ENCODE measurements around the gene NFYA. TPM values are rescaled to one million over a fixed set of nuclear protein-coding genes. Genes with fewer than 3 reads are reported as not detected.

Gene NFYA
- total and polyA plus RNA-seq, 2 of the 13 experiments (the other 11 are each of a cell fraction or from before 2014, with no cell fraction given) = 16.0 to 22.9 TPM

GRCh38 chr6:41040101-41040939, 32.5 kb upstream of the NFYA start (continued):
- TF ChIP-seq ZNF691 (CRISPR knock-in tag; IDR thresholded peaks at IDR 0.05; ENCODE audit: borderline replicate concordance, low read depth) = no peak; the same call in none of the 2 replicates
- no peak for TF ChIP-seq ZFP36 (IDR thresholded peaks at IDR 0.05; ENCODE audit: borderline replicate concordance, low read depth, low read length, partially characterized antibody)
- peak; percentile 34; the same call in 1 of the 2 replicates for TF ChIP-seq SOX13 (IDR thresholded peaks at IDR 0.05)
- peak in 1 of 2 experiments; percentile 82; a peak in 2 of 4 replicates for TF ChIP-seq SOX13 (CRISPR knock-in tag; conservative IDR thresholded peaks at IDR 0.05 in 1 of 2, IDR thresholded peaks at IDR 0.05 in 1 of 2)
- no peak for TF ChIP-seq ZNF775 (CRISPR knock-in tag; IDR thresholded peaks at IDR 0.05; ENCODE audit: borderline replicate concordance)
- no peak for TF ChIP-seq SNRNP70 (IDR thresholded peaks at IDR 0.05; ENCODE audit: low read depth, low read length)
- peak; percentile 78 to 85 for TF ChIP-seq POLR2A (IDR thresholded peaks at IDR 0.05; ENCODE audit: insufficient read depth in 1 of 2, low read depth in 2 of 2, low read length in 2 of 2)
- TF ChIP-seq RELA (CRISPR knock-in tag; IDR thresholded peaks at IDR 0.05) = peak; percentile 49; the same call in 1 of the 2 replicates
- TF ChIP-seq HMG20A (CRISPR knock-in tag; IDR thresholded peaks at IDR 0.05; ENCODE audit: borderline replicate concordance) = peak; percentile 56; the same call in 1 of the 2 replicates
- TF ChIP-seq ZNF878 (CRISPR knock-in tag; IDR thresholded peaks at IDR 0.05) = peak; percentile 70; the same call in 1 of the 2 replicates
- TF ChIP-seq ZFAT (CRISPR knock-in tag; conservative IDR thresholded peaks at IDR 0.05) = no peak
- no peak for TF ChIP-seq REST (IDR thresholded peaks at IDR 0.05; ENCODE audit: borderline replicate concordance in 1 of 2, low read depth in 1 of 2, low read length in 2 of 2)
- TF ChIP-seq GABPB1 (CRISPR knock-in tag; IDR thresholded peaks at IDR 0.05) = peak; percentile 53
- no peak for TF ChIP-seq ZNF207 (IDR thresholded peaks at IDR 0.05; ENCODE audit: borderline replicate concordance)
- TF ChIP-seq FOSL1 (CRISPR knock-in tag; IDR thresholded peaks at IDR 0.05; ENCODE audit: borderline replicate concordance) = peak; percentile 82; the same call in 1 of the 2 replicates
- TF ChIP-seq ZNF124 (CRISPR knock-in tag; IDR thresholded peaks at IDR 0.05) = peak; percentile 86; the same call in 1 of the 2 replicates
- no peak; the same call in 1 of the 2 replicates for TF ChIP-seq ZKSCAN8 (CRISPR knock-in tag; IDR thresholded peaks at IDR 0.05; ENCODE audit: borderline replicate concordance)
- TF ChIP-seq TFDP2 (CRISPR knock-in tag; IDR thresholded peaks at IDR 0.05) = peak; percentile 49; the same call in 1 of the 2 replicates
- TF ChIP-seq ZZZ3 (CRISPR knock-in tag; IDR thresholded peaks at IDR 0.05; ENCODE audit: borderline replicate concordance) = no peak
- TF ChIP-seq DZIP1 (CRISPR knock-in tag; IDR thresholded peaks at IDR 0.05) = no peak
